Measurements from ENCODE around the gene NPPB. TPM values are rescaled to one million over a fixed set of nuclear protein-coding genes. Genes with fewer than 3 reads are reported as not detected.

The NPPB gene
- total and polyA plus RNA-seq, 9 of the 15 experiments (the other 6 are each of a cell fraction or from before 2014, with no cell fraction given) = not detected

DNA sequence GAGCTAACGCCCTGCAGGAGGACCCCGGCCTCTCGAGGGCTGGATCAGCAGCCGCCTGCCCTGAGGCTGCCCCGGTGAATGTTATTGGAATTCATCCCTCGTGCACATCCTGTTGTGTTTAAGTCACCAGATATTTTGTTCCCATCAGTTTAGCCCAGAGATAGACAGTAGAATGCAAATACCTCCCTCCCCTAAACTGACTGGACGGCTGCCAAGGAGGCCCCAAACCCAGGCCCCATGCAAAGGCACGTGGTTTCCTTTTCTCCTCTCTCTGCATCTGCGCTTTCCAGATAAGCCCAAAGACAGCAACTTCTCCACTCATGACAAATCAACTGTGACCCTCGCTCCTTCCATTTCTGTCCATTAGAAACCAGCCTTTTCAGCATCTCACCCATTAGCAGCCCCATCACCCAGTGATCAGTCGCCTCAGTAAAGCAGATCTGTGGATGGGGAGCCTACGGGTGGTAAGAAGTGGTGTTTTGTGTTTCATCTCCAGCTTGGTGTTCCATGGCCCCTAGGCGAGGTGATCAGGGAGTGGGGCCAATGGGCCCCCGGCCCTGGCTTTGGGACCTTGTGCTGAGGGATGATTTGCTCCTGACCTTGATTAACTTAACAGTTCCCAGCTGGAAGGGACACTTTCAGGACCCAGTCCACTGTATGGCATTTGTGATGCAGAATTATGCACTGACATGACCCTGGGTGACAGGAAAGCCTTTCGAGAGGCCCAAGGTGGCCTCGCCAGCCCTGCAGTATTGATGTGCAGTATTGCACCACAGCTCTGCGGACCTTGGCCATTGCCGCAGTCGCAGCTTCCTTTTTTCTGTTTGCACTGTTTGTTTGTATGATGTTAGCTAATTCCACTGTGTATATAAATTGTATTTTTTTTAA, 16.3 kb downstream of the NPPB start (continued):
- TF ChIP-seq, protein P1, sequence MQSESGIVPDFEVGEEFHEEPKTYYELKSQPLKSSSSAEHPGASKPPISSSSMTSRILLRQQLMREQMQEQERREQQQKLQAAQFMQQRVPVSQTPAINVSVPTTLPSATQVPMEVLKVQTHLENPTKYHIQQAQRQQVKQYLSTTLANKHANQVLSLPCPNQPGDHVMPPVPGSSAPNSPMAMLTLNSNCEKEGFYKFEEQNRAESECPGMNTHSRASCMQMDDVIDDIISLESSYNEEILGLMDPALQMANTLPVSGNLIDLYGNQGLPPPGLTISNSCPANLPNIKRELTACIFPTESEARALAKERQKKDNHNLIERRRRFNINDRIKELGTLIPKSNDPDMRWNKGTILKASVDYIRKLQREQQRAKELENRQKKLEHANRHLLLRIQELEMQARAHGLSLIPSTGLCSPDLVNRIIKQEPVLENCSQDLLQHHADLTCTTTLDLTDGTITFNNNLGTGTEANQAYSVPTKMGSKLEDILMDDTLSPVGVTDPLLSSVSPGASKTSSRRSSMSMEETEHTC (IDR thresholded peaks at IDR 0.05) = peak; percentile 97
- TF ChIP-seq DMBX1 (CRISPR knock-in tag; IDR thresholded peaks at IDR 0.05; ENCODE audit: borderline replicate concordance) (no peak; the same call in none of the 2 replicates), EHMT2 (IDR thresholded peaks at IDR 0.05) (peak; percentile 97), NONO (IDR thresholded peaks at IDR 0.05; ENCODE audit: low read depth in 2 of 2, low read length in 1 of 2) (peak in 1 of 2 experiments; percentile 69; a peak in 1 of 4 replicates), SMAD4 (CRISPR knock-in tag; conservative IDR thresholded peaks at IDR 0.05) (peak; percentile 83), CEBPB (tag; IDR thresholded peaks at IDR 0.05) (peak; percentile 85), TCF3 (CRISPR knock-in tag; IDR thresholded peaks at IDR 0.05) (peak; percentile 98), TAL1 (IDR thresholded peaks at IDR 0.05) (peak; percentile 94), MAFG (tag; conservative IDR thresholded peaks at IDR 0.05) (peak; percentile 49; the same call in 1 of the 2 replicates), SMAD1 (IDR thresholded peaks at IDR 0.05; ENCODE audit: low read depth, low read length, partially characterized antibody) (peak; percentile 97), ZBED1 (IDR thresholded peaks at IDR 0.05) (peak; percentile 73; the same call in 1 of the 2 replicates), ILK (tag; IDR thresholded peaks at IDR 0.05; ENCODE audit: borderline replicate concordance, low read depth) (no peak), FOXA3 (CRISPR knock-in tag; conservative IDR thresholded peaks at IDR 0.05 in 1 of 2, IDR thresholded peaks at IDR 0.05 in 1 of 2) (peak; percentile 23 to 24; a peak in 1 of 4 replicates), PHF21A (IDR thresholded peaks at IDR 0.05; ENCODE audit: borderline replicate concordance, low read depth) (no peak; the same call in 1 of the 2 replicates), NRF1 (conservative IDR thresholded peaks at IDR 0.05 in 1 of 2, IDR thresholded peaks at IDR 0.05 in 1 of 2) (peak; percentile 77 to 83)
- TF ChIP-seq, protein P2, sequence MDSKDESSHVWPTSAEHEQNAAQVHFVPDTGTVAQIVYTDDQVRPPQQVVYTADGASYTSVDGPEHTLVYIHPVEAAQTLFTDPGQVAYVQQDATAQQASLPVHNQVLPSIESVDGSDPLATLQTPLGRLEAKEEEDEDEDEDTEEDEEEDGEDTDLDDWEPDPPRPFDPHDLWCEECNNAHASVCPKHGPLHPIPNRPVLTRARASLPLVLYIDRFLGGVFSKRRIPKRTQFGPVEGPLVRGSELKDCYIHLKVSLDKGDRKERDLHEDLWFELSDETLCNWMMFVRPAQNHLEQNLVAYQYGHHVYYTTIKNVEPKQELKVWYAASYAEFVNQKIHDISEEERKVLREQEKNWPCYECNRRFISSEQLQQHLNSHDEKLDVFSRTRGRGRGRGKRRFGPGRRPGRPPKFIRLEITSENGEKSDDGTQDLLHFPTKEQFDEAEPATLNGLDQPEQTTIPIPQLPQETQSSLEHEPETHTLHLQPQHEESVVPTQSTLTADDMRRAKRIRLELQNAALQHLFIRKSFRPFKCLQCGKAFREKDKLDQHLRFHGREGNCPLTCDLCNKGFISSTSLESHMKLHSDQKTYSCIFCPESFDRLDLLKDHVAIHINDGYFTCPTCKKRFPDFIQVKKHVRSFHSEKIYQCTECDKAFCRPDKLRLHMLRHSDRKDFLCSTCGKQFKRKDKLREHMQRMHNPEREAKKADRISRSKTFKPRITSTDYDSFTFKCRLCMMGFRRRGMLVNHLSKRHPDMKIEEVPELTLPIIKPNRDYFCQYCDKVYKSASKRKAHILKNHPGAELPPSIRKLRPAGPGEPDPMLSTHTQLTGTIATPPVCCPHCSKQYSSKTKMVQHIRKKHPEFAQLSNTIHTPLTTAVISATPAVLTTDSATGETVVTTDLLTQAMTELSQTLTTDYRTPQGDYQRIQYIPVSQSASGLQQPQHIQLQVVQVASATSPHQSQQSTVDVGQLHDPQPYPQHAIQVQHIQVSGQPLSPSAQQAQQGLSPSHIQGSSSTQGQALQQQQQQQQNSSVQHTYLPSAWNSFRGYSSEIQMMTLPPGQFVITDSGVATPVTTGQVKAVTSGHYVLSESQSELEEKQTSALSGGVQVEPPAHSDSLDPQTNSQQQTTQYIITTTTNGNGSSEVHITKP (IDR thresholded peaks at IDR 0.05; ENCODE audit: partially characterized antibody) = peak; percentile 35
- TF ChIP-seq, protein P3, sequence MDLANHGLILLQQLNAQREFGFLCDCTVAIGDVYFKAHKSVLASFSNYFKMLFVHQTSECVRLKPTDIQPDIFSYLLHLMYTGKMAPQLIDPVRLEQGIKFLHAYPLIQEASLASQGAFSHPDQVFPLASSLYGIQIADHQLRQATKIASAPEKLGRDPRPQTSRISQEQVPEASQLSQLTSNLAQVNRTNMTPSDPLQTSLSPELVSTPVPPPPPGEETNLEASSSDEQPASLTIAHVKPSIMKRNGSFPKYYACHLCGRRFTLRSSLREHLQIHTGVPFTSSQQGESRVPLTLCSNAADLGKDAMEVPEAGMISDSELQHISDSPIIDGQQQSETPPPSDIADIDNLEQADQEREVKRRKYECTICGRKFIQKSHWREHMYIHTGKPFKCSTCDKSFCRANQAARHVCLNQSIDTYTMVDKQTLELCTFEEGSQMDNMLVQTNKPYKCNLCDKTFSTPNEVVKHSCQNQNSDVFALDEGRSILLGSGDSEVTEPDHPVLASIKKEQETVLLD (IDR thresholded peaks at IDR 0.05) = peak; percentile 80
- TF ChIP-seq, protein P4, sequence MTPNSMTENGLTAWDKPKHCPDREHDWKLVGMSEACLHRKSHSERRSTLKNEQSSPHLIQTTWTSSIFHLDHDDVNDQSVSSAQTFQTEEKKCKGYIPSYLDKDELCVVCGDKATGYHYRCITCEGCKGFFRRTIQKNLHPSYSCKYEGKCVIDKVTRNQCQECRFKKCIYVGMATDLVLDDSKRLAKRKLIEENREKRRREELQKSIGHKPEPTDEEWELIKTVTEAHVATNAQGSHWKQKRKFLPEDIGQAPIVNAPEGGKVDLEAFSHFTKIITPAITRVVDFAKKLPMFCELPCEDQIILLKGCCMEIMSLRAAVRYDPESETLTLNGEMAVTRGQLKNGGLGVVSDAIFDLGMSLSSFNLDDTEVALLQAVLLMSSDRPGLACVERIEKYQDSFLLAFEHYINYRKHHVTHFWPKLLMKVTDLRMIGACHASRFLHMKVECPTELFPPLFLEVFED (CRISPR knock-in tag; conservative IDR thresholded peaks at IDR 0.05) = peak; percentile 58; the same call in 1 of the 2 replicates

All from K562 (cell line).